ENCODE results near the gene CDC42EP1.
"Not testable (repeated sequence)": the region's sequence is repeated elsewhere in the genome, so short reads cannot be mapped to it uniquely, and the experiment has no call there.

- TF ChIP-seq CTCF (conservative IDR thresholded peaks at IDR 0.05; ENCODE audit: low read length); EZH2phosphoT487 (IDR thresholded peaks at IDR 0.05; ENCODE audit: borderline replicate concordance): not testable (repeated sequence)
Observed at GRCh38 chr22:37527952-37528351, 32.3 kb upstream of the CDC42EP1 start.
